Mesendoderm (in vitro differentiated cells): Measurements from ENCODE around the gene TCL1A.
A peak's percentile ranks its signal among the peaks of the same experiment; 100 is the strongest.

Experiments used
- DNase-seq: peaks from one replicate; pipeline ENCODE4 v3.0.0; 2013
- H2AK5ac ChIP-seq: 2 replicates; pipeline ENCODE4 v1.6.1; 2013; ENCODE audit warnings: low read length, inconsistent platforms
- H2BK120ac ChIP-seq: 2 replicates; pipeline ENCODE4 v1.6.1; 2013; ENCODE audit warnings: low read depth, mild to moderate bottlenecking, low read length, moderate library complexity, mixed read lengths
- H2BK15ac ChIP-seq: replicated peaks from 2 replicates; pipeline ENCODE4 v1.6.1; 2013; ENCODE audit warnings: low read depth, mild to moderate bottlenecking, moderate library complexity
- H2BK5ac ChIP-seq: 2 replicates; pipeline ENCODE4 v1.6.1; 2013; ENCODE audit warnings: low read length, inconsistent platforms
- H3K18ac ChIP-seq: 2 replicates; pipeline ENCODE4 v1.6.1; 2013; ENCODE audit warnings: mild to moderate bottlenecking, low read length, mixed read lengths
- H3K23ac ChIP-seq: one replicate; pipeline ENCODE4 v1.6.1; 2013; ENCODE audit warnings: low read length
- H3K27ac ChIP-seq: 2 replicates; pipeline ENCODE4 v1.5.1; 2013; ENCODE audit warnings: low read depth, mild to moderate bottlenecking, inconsistent platforms, low read length, moderate library complexity
- H3K27me3 ChIP-seq: 2 replicates; pipeline ENCODE4 v1.6.1; 2013; ENCODE audit warnings: low read length, control low read depth, mild to moderate bottlenecking, inconsistent platforms; ENCODE audit not compliant: insufficient read depth, poor library complexity
- H3K36me3 ChIP-seq: 2 replicates; pipeline ENCODE4 v1.6.1; 2013; ENCODE audit warnings: low read length, inconsistent platforms; ENCODE audit not compliant: control insufficient read depth, insufficient read depth
- H3K4ac ChIP-seq: one replicate; pipeline ENCODE4 v1.6.1; 2013; ENCODE audit warnings: low read depth, mild to moderate bottlenecking, low read length, moderate library complexity
- H3K4me1 ChIP-seq: 2 replicates; pipeline ENCODE4 v1.6.1; 2013; ENCODE audit warnings: low read depth, low read length, inconsistent platforms; ENCODE audit not compliant: control insufficient read depth
- H3K4me2 ChIP-seq: 2 replicates; pipeline ENCODE4 v1.6.1; 2013; ENCODE audit warnings: low read length
- H3K4me3 ChIP-seq: 2 replicates; pipeline ENCODE4 v1.5.1; 2013; ENCODE audit warnings: mild to moderate bottlenecking, low read length
- H3K56ac ChIP-seq: one replicate; pipeline ENCODE4 v1.6.1; 2013; ENCODE audit warnings: low read length
- H3K79me1 ChIP-seq: 2 replicates; pipeline ENCODE4 v1.6.1; 2013; ENCODE audit warnings: low read length, inconsistent platforms
- H3K79me2 ChIP-seq: 2 replicates; pipeline ENCODE4 v1.6.1; 2013; ENCODE audit warnings: mild to moderate bottlenecking, low read length; ENCODE audit not compliant: control insufficient read depth, insufficient read depth
- H3K9ac ChIP-seq: 2 replicates; pipeline ENCODE4 v1.6.1; 2013; ENCODE audit warnings: low read length, inconsistent platforms
- H4K5ac ChIP-seq: one replicate; pipeline ENCODE4 v1.6.1; 2013; ENCODE audit warnings: low read length
- H4K8ac ChIP-seq: one replicate; pipeline ENCODE4 v1.6.1; 2013; ENCODE audit warnings: low read depth, mild to moderate bottlenecking, control low read depth, low read length, moderate library complexity
- WGBS: extraction: QIAGEN DNeasy Blood & Tissue Kit; methylation state at CpG from one replicate; pipeline ENCODE4 v1.1.7; 2013; ENCODE audit warnings: low lambda C conversion rate, missing lambda C conversion rate; ENCODE audit not compliant: insufficient coverage; ENCODE audit errors: extremely low coverage; 5-methylcytosine and 5-hydroxymethylcytosine counted together

Gene TCL1A

DNA sequence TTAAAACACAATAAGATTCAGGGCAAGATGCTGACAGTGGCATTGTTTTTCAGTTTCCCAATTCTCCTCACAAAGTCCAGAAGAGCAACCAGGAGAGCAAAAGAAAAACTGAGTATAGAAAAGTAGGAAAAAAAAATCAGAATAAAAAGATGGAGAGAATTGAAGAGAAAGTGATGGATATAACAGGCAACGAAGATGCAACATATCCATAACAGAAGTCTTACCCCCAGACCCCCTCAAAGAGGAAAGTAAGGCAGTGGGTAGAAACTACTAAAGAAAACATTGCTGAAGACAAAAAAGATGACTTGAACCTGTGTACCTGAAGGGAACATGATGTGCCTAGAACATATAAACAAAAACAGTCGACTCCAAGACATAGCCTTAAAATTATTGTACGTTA, 10.6 kb downstream of the TCL1A start:
- Histone ChIP-seq H3K23ac (no peak overlapping the region), H3K18ac (no peak overlapping the region), H3K9ac (no peak overlapping the region), H2BK5ac (no peak overlapping the region), H3K4me3 (no peak overlapping the region), H2BK15ac (no peak overlapping the region), H3K56ac (no peak overlapping the region), H3K36me3 (no peaks in the 10 kb centered on the region), H3K4me1 (no peaks in the 10 kb centered on the region), H3K27ac (no peak overlapping the region), H3K27me3 (peaks cover 3% of the 10 kb centered on the region), H3K4ac (no peak overlapping the region), H3K79me1 (no peaks in the 10 kb centered on the region), H3K79me2 (no peaks in the 10 kb centered on the region), H4K5ac (no peak overlapping the region), H2AK5ac (no peak overlapping the region), H2BK120ac (no peak overlapping the region), H4K8ac (no peak overlapping the region), H3K4me2 (no peak overlapping the region)
- DNase-seq: no peak
- WGBS: no CpG with 5 or more reads among the region's 3 CpGs

DNA sequence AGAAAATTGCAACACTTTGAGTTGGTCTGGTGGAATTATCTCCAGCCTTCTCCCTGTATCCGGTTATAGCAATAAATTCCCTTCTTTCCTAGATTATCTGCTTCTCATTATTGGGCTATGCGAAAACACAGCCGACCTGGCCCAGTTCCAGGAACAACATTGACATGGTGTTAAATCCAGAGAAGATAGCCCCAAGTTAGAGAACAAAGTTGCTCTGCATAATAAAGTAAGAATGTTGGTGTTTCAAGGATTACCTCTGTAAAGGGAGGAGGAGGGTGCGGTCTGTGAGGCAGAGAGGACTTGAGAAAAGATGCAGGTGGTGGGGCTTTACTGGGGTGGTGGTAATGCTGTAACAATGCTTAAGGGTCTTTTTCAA, 12.1 kb downstream of the TCL1A start:
- no peaks in the 10 kb centered on the region for H3K4me1 ChIP-seq
- no peak overlapping the region for H4K5ac ChIP-seq
- H3K4ac ChIP-seq: no peak overlapping the region
- H2BK5ac ChIP-seq: no peak overlapping the region
- H2BK120ac ChIP-seq: no peak overlapping the region
- H3K27me3 ChIP-seq: peaks cover 3% of the 10 kb centered on the region
- H3K23ac ChIP-seq: no peak overlapping the region
- H2AK5ac ChIP-seq: no peak overlapping the region
- no peaks in the 10 kb centered on the region for H3K79me1 ChIP-seq
- no peak overlapping the region for H4K8ac ChIP-seq
- H3K36me3 ChIP-seq: no peaks in the 10 kb centered on the region
- H3K56ac ChIP-seq: no peak overlapping the region
- H3K9ac ChIP-seq: no peak overlapping the region
- no peak overlapping the region for H3K18ac ChIP-seq
- no peaks in the 10 kb centered on the region for H3K79me2 ChIP-seq
- no peak overlapping the region for H3K27ac ChIP-seq
- no peak for DNase-seq
- WGBS: no CpG with 5 or more reads among the region's 4 CpGs
- no peak overlapping the region for H3K4me3 ChIP-seq
- no peak overlapping the region for H2BK15ac ChIP-seq
- H3K4me2 ChIP-seq: no peak overlapping the region

DNA sequence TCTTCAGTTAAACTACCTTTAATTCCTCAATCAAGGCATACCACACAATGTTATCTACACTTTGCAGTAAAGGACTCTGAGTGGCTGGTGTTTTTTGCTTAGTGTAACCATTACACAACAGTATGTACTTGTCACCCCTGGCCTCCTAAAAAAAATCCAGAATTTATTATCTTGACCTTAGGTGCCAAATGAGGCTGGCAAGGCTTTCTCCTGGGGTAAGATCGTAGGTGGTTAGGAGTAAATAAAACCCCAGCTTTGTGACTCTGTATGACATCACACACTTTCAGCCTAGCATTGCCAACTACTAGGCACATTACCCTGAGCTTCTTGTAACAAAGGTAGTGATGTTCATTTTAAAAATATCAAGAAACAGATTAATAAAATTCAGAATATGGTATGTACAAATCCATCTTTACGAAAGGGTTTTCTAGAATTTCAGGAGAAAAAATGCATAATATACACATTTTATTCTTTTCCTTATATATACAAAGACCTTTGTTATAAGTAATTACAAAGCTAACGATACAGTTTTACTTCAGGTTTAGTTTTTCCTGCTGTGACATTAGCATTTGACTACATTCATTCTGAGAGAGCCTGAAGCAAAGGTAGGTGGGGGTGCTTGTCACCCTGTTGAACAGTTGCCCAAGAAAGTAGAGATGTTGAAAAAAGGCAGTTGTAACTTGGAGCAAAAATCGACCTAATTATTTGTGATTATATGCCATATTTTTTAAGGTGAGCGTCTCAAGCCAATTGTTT, 13.5 kb downstream of the TCL1A start:
- no peak overlapping the region for H3K56ac ChIP-seq
- H3K23ac ChIP-seq: no peak overlapping the region
- H3K18ac ChIP-seq: no peak overlapping the region
- no peaks in the 10 kb centered on the region for H3K79me2 ChIP-seq
- H3K4me3 ChIP-seq: no peak overlapping the region
- peaks cover 3% of the 10 kb centered on the region for H3K27me3 ChIP-seq
- no CpG with 5 or more reads among the region's 5 CpGs for WGBS
- no peak overlapping the region for H2AK5ac ChIP-seq
- no peak overlapping the region for H4K8ac ChIP-seq
- H2BK120ac ChIP-seq: no peak overlapping the region
- H3K27ac ChIP-seq: no peak overlapping the region
- H3K79me1 ChIP-seq: no peaks in the 10 kb centered on the region
- no peaks in the 10 kb centered on the region for H3K36me3 ChIP-seq
- H3K4me2 ChIP-seq: no peak overlapping the region
- DNase-seq: no peak
- no peaks in the 10 kb centered on the region for H3K4me1 ChIP-seq
- no peak overlapping the region for H4K5ac ChIP-seq
- H3K4ac ChIP-seq: no peak overlapping the region
- H3K9ac ChIP-seq: no peak overlapping the region
- no peak overlapping the region for H2BK5ac ChIP-seq
- peak overlapping the region; percentile 57 for H2BK15ac ChIP-seq

DNA sequence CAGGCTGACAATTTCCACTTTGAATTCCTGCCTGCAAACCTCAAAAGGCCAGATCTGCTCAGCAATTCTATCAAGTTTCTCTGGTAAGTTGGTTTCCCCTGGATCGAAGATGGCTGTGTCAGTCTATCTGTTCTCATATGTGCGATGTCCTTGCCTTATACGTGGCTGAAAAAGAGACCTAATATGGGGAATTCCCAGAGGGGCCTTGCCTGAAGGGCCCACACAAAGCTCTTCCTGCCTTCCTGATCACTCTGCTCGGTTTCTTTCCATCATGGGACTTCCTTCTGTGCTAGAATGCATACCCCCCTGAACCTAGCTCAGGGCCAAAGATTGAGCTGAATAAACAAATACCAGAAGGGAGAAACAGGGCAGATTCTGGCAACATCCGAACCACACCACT, 14.5 kb downstream of the TCL1A start:
- Histone ChIP-seq H3K56ac (peak overlapping the region; percentile 22), H3K27ac (no peak overlapping the region), H3K4me2 (no peak overlapping the region), H3K79me2 (no peaks in the 10 kb centered on the region), H2BK5ac (no peak overlapping the region), H3K79me1 (no peaks in the 10 kb centered on the region), H3K36me3 (no peaks in the 10 kb centered on the region), H2AK5ac (no peak overlapping the region), H2BK15ac (no peak overlapping the region), H3K4ac (no peak overlapping the region), H4K8ac (no peak overlapping the region), H3K18ac (no peak overlapping the region), H3K27me3 (peaks cover 3% of the 10 kb centered on the region), H4K5ac (no peak overlapping the region), H2BK120ac (no peak overlapping the region), H3K9ac (no peak overlapping the region), H3K23ac (no peak overlapping the region), H3K4me1 (no peaks in the 10 kb centered on the region), H3K4me3 (no peak overlapping the region)
- no peak for DNase-seq
- no CpG with 5 or more reads among the region's 5 CpGs for WGBS

DNA sequence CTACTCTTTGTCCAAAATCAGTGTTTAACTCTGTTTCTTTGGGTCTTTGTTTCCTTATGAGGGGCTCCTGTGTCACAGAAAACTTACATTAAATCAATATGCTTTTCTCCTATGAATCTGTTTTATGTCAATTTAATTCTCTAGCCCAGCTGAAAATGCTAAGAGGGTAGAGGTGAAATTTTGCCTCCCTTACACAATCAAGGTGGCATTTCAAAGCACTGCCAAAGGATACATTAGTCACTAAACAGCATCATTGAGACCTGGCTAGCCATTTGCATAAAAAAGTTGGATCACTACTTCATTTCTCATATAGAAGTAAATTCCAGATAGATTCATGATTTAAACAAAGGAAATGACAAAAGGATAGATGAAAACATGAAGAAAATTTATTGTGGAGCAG, 15.6 kb downstream of the TCL1A start:
- no peak overlapping the region for H3K56ac ChIP-seq
- H3K79me1 ChIP-seq: no peaks in the 10 kb centered on the region
- no peaks in the 10 kb centered on the region for H3K36me3 ChIP-seq
- no peak overlapping the region for H4K5ac ChIP-seq
- H3K4me3 ChIP-seq: no peak overlapping the region
- no peak overlapping the region for H2BK120ac ChIP-seq
- H3K9ac ChIP-seq: no peak overlapping the region
- no peak overlapping the region for H2BK5ac ChIP-seq
- no peaks in the 10 kb centered on the region for H3K4me1 ChIP-seq
- no peak overlapping the region for H2AK5ac ChIP-seq
- no peak overlapping the region for H2BK15ac ChIP-seq
- H3K23ac ChIP-seq: no peak overlapping the region
- no peak overlapping the region for H3K18ac ChIP-seq
- no peak overlapping the region for H3K27ac ChIP-seq
- no peaks in the 10 kb centered on the region for H3K79me2 ChIP-seq
- DNase-seq: no peak
- no peak overlapping the region for H4K8ac ChIP-seq
- no peak overlapping the region for H3K4me2 ChIP-seq
- H3K4ac ChIP-seq: no peak overlapping the region
- peaks cover 3% of the 10 kb centered on the region for H3K27me3 ChIP-seq

DNA sequence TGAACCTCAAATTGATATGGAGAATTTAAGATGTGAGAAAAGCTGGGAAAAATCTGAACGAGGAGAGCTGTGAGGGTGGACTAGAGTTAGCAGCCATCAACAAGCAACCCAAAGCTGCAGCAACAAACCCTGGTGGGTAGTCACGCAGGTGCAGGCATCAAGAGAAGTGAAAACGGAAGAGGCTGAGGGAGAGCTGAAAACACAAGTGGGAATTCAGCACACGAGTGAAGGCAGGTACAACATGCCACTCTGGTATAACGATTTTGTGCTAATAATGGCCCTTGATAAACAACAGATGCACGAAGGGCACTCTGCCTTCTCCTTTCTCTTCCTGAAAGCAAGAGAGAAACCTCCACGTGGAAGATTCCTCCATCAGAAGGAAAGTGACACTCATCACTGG, 16.2 kb downstream of the TCL1A start:
- H3K9ac ChIP-seq: no peak overlapping the region

More for the DNA sequence above, 16.2 kb downstream of the TCL1A start:
- H3K79me1 ChIP-seq: no peaks in the 10 kb centered on the region
- no peak overlapping the region for H3K18ac ChIP-seq
- H2BK15ac ChIP-seq: no peak overlapping the region
- H4K8ac ChIP-seq: no peak overlapping the region
- no peak overlapping the region for H3K56ac ChIP-seq
- peaks cover 3% of the 10 kb centered on the region for H3K27me3 ChIP-seq
- H3K4ac ChIP-seq: no peak overlapping the region
- H3K23ac ChIP-seq: no peak overlapping the region
- H3K4me3 ChIP-seq: no peak overlapping the region
- no peak overlapping the region for H4K5ac ChIP-seq
- no peak overlapping the region for H3K4me2 ChIP-seq
- no peaks in the 10 kb centered on the region for H3K79me2 ChIP-seq
- H3K4me1 ChIP-seq: no peaks in the 10 kb centered on the region
- no peak overlapping the region for H2BK120ac ChIP-seq
- H3K36me3 ChIP-seq: no peaks in the 10 kb centered on the region
- no peak overlapping the region for H3K27ac ChIP-seq
- no CpG with 5 or more reads among the region's 7 CpGs for WGBS
- no peak overlapping the region for H2AK5ac ChIP-seq
- H2BK5ac ChIP-seq: no peak overlapping the region
- no peak for DNase-seq
